GM23338 (cell line): ENCODE data around the gene DSCAML1. TPM values are rescaled to one million over a fixed set of nuclear protein-coding genes. Genes with fewer than 3 reads are reported as not detected.
"Not testable (repeated sequence)": the region's sequence is repeated elsewhere in the genome, so short reads cannot be mapped to it uniquely, and the experiment has no call there.

Source experiments
- ATAC-seq: fragments of 200-7000 bp; cut with Tn5 transposase; 3 replicates; pipeline ENCODE4 v1.9.1; 2020
- DNase-seq: peaks from one replicate; pipeline ENCODE4 v3.0.0-alpha.2; 2015; ENCODE audit warnings: low spot score
- H2AFZ ChIP-seq: fragments of 200-600 bp; sonication (generic); 2 replicates; pipeline ENCODE4 v1.8.0; 2016; ENCODE audit warnings: antibody characterized with exemption, mild to moderate bottlenecking, moderate library complexity
- H3F3A ChIP-seq: fragments of 200-600 bp; sonication (generic); replicated peaks from 2 replicates; pipeline ENCODE4 v1.8.0; 2017; ENCODE audit warnings: antibody characterized with exemption, mixed run types, low read depth
- H3K27ac ChIP-seq: fragments of 200-600 bp; sonication (generic); 2 replicates; pipeline ENCODE4 v1.6.1; 2016; ENCODE audit warnings: low read depth
- H3K27me3 ChIP-seq: fragments of 200-600 bp; sonication (generic); 2 replicates; pipeline ENCODE4 v1.8.0; 2016; ENCODE audit warnings: mild to moderate bottlenecking, mixed run types, moderate library complexity; ENCODE audit not compliant: insufficient read depth
- H3K36me3 ChIP-seq: fragments of 200-600 bp; sonication (generic); 2 replicates; pipeline ENCODE4 v1.8.0; 2016; ENCODE audit warnings: mild to moderate bottlenecking; ENCODE audit not compliant: insufficient read depth
- H3K4me1 ChIP-seq: fragments of 200-600 bp; sonication (generic); 2 replicates; pipeline ENCODE4 v1.8.0; 2016; ENCODE audit warnings: mild to moderate bottlenecking, moderate library complexity; ENCODE audit not compliant: insufficient read depth
- H3K4me2 ChIP-seq: fragments of 200-600 bp; sonication (generic); 2 replicates; pipeline ENCODE4 v1.7.1; 2017; ENCODE audit warnings: mixed run types
- H3K4me3 ChIP-seq: fragments of 200-600 bp; sonication (generic); 2 replicates; pipeline ENCODE4 v1.6.1; 2016; ENCODE audit warnings: mixed run types
- H3K79me2 ChIP-seq: fragments of 200-600 bp; sonication (generic); replicated peaks from 2 replicates; pipeline ENCODE4 v1.8.0; 2017; ENCODE audit warnings: mild to moderate bottlenecking; ENCODE audit not compliant: insufficient read depth
- H3K9me2 ChIP-seq: fragments of 200-600 bp; sonication (generic); 2 replicates; pipeline ENCODE4 v1.8.0; 2017; ENCODE audit not compliant: insufficient read depth
- H4K20me1 ChIP-seq: fragments of 200-600 bp; sonication (generic); replicated peaks from 2 replicates; pipeline ENCODE4 v1.8.0; 2017; ENCODE audit warnings: mild to moderate bottlenecking; ENCODE audit not compliant: insufficient read depth
- H3K27ac Mint-ChIP-seq: 2 replicates; pipeline ENCODE4 v1.8.0; 2020; ENCODE audit warnings: inconsistent platforms, mild to moderate bottlenecking, moderate library complexity, mixed read lengths
- H3K27me3 Mint-ChIP-seq: 3 replicates; pipeline ENCODE4 v1.8.0; 2022; ENCODE audit warnings: low read depth, mild to moderate bottlenecking, moderate library complexity, mixed read lengths, inconsistent platforms; ENCODE audit not compliant: insufficient read depth, poor library complexity
- H3K36me3 Mint-ChIP-seq: 3 replicates; pipeline ENCODE4 v1.8.0; 2021; ENCODE audit warnings: low read depth, mild to moderate bottlenecking, inconsistent platforms, moderate library complexity, mixed read lengths
- H3K4me1 Mint-ChIP-seq: 3 replicates; pipeline ENCODE4 v1.8.0; 2020; ENCODE audit warnings: mild to moderate bottlenecking, inconsistent platforms, mixed read lengths
- H3K4me3 Mint-ChIP-seq: 3 replicates; pipeline ENCODE4 v1.8.0; 2021; ENCODE audit warnings: moderate library complexity, mild to moderate bottlenecking, inconsistent platforms, mixed read lengths
- H3K9me3 Mint-ChIP-seq: 3 replicates; pipeline ENCODE4 v1.8.0; 2020; ENCODE audit warnings: moderate library complexity, mild to moderate bottlenecking, inconsistent platforms, mixed read lengths
- polyA plus RNA-seq: library from polyadenylated mRNA; unstranded; fragments of >200 nt; fragmentation: Nextera tagmentation; extraction: Ambion mirVana; gene quantifications from 2 replicates; pipeline ENCODE4 v1.2.1, GENCODE V29; 2016
- total RNA-seq: library from RNA; depleted of rRNA; stranded (reverse); fragments of >200 nt; shearing (Covaris generic); gene quantifications from 2 replicates; pipeline ENCODE4 v1.2.3, GENCODE V29; 2014
- TF ChIP-seq, protein P1 (sequence below): fragments of 250-450 bp; sonication (Bioruptor Pico); IDR thresholded peaks from 2 replicates; pipeline ENCODE4 v1.5.0; 2020; ENCODE audit warnings: mild to moderate bottlenecking, moderate library complexity

DSCAML1 gene
- total and polyA plus RNA-seq, 2 experiments from 2014 or later: 0.17 TPM; not detected in 1

DNA sequence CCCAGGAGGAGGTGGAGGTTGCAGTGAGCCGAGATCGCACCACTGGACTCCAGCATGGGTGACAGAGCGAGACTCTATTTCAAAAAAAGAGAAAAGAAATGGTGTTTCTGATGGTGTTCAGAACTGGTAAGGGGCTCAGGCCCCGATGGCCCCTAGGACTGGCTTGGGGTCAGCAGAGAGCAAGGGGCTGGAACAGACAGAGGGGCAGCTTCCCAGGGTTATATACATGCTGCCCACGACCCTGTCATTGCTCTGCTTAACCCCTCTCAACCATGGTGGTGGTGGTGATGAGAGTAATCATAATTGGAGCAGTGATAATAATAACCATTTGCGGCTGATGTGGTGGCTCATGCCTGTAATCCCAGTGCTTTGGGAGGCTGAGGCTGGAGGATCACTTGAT lies 390.0 kb downstream of the DSCAML1 start (continued):
- TF ChIP-seq, protein P1, sequence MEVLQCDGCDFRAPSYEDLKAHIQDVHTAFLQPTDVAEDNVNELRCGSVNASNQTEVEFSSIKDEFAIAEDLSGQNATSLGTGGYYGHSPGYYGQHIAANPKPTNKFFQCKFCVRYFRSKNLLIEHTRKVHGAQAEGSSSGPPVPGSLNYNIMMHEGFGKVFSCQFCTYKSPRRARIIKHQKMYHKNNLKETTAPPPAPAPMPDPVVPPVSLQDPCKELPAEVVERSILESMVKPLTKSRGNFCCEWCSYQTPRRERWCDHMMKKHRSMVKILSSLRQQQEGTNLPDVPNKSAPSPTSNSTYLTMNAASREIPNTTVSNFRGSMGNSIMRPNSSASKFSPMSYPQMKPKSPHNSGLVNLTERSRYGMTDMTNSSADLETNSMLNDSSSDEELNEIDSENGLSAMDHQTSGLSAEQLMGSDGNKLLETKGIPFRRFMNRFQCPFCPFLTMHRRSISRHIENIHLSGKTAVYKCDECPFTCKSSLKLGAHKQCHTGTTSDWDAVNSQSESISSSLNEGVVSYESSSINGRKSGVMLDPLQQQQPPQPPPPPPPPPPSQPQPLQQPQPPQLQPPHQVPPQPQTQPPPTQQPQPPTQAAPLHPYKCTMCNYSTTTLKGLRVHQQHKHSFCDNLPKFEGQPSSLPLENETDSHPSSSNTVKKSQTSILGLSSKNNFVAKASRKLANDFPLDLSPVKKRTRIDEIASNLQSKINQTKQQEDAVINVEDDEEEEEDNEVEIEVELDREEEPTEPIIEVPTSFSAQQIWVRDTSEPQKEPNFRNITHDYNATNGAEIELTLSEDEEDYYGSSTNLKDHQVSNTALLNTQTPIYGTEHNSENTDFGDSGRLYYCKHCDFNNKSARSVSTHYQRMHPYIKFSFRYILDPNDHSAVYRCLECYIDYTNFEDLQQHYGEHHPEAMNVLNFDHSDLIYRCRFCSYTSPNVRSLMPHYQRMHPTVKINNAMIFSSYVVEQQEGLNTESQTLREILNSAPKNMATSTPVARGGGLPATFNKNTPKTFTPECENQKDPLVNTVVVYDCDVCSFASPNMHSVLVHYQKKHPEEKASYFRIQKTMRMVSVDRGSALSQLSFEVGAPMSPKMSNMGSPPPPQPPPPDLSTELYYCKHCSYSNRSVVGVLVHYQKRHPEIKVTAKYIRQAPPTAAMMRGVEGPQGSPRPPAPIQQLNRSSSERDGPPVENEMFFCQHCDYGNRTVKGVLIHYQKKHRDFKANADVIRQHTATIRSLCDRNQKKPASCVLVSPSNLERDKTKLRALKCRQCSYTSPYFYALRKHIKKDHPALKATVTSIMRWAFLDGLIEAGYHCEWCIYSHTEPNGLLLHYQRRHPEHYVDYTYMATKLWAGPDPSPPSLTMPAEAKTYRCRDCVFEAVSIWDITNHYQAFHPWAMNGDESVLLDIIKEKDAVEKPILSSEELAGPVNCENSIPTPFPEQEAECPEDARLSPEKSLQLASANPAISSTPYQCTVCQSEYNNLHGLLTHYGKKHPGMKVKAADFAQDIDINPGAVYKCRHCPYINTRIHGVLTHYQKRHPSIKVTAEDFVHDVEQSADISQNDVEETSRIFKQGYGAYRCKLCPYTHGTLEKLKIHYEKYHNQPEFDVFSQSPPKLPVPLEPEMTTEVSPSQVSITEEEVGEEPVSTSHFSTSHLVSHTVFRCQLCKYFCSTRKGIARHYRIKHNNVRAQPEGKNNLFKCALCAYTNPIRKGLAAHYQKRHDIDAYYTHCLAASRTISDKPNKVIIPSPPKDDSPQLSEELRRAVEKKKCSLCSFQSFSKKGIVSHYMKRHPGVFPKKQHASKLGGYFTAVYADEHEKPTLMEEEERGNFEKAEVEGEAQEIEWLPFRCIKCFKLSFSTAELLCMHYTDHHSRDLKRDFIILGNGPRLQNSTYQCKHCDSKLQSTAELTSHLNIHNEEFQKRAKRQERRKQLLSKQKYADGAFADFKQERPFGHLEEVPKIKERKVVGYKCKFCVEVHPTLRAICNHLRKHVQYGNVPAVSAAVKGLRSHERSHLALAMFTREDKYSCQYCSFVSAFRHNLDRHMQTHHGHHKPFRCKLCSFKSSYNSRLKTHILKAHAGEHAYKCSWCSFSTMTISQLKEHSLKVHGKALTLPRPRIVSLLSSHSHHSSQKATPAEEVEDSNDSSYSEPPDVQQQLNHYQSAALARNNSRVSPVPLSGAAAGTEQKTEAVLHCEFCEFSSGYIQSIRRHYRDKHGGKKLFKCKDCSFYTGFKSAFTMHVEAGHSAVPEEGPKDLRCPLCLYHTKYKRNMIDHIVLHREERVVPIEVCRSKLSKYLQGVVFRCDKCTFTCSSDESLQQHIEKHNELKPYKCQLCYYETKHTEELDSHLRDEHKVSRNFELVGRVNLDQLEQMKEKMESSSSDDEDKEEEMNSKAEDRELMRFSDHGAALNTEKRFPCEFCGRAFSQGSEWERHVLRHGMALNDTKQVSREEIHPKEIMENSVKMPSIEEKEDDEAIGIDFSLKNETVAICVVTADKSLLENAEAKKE (CRISPR knock-in tag): no peak

- not testable (repeated sequence) for H3K27ac ChIP-seq, H3K9me2 ChIP-seq, H3K4me2 ChIP-seq, H3K79me2 ChIP-seq, H3K27ac Mint-ChIP-seq, ATAC-seq, DNase-seq, H3K4me1 ChIP-seq, H3K27me3 Mint-ChIP-seq, H3F3A ChIP-seq, H3K4me3 Mint-ChIP-seq, H3K27me3 ChIP-seq, H2AFZ ChIP-seq, H4K20me1 ChIP-seq, H3K4me3 ChIP-seq
- Mint-ChIP-seq H3K36me3 (peaks cover 70% of the 10 kb centered on the region), H3K9me3 (peaks cover 23% of the 10 kb centered on the region), H3K4me1 (peaks cover 13% of the 10 kb centered on the region; the same call in 2 of the 3 replicates)
- H3K36me3 ChIP-seq: peaks cover 17% of the 10 kb centered on the region
Measured at GRCh38 chr11:117405898-117406297, 391.1 kb downstream of the DSCAML1 start.

DNA sequence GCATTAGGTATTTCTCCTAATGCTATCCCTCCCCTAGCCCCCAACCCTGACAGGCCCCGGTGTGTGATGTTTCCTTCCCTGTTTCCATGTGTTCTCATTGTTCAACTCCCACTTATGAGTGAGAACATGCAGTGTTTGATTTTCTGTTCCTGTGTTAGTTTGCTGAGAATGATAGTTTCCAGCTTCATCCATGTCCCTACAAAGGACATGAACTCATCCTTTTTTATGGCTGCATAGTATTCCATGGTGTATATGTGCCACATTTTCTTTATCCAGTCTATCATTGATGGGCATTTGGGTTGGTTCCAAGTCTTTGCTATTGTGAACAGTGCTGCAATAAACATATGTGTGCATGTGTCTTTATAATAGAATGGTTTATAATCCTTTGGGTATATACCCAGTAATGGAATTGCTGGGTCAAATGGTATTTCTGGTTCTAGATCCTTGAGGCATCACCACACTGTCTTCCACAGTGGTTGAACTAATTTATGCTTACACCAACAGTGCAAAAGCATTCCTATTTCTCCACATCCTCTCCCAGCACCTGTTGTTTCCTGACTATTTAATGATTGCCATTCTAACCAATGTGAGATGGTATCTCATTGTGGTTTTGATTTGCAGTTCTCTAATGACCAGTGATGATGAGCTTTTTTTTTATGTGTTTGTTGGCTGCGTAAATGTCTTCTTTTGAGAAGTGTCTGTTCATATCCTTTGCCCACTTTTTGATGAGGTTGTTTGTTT lies 397.7 kb downstream of the DSCAML1 start:
- Mint-ChIP-seq H3K9me3 (peaks cover 35% of the 10 kb centered on the region), H3K36me3 (peaks cover 81% of the 10 kb centered on the region)
- not testable (repeated sequence) for H3K79me2 ChIP-seq, H3K9me2 ChIP-seq, DNase-seq, H3K4me1 ChIP-seq, H4K20me1 ChIP-seq, H3K4me2 ChIP-seq, H3F3A ChIP-seq, H3K27me3 Mint-ChIP-seq, H2AFZ ChIP-seq, H3K27me3 ChIP-seq, H3K27ac Mint-ChIP-seq, H3K4me1 Mint-ChIP-seq, H3K4me3 Mint-ChIP-seq, H3K27ac ChIP-seq, ATAC-seq, H3K4me3 ChIP-seq
- peaks cover 34% of the 10 kb centered on the region for H3K36me3 ChIP-seq

DNA sequence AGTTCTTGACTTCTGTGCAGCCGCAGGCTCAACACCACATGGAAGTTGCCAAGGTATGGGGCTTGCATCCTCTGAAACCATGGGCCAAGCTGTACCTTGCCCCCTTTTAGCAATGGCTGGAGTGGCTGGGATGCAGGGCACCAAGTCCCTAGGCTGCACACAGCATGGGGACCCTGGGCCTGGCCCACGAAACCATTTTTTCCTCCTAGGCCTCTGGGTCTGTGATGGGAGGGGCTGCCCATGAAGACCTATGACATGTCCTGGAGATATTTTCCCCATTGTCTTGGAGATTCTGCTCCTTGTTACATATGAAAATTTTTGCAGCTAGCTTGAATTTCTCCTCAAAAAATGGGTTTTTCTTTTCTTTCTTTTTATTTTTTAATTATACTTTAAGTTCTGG lies 398.4 kb downstream of the DSCAML1 start:
- H3K27me3 ChIP-seq, H3F3A ChIP-seq, H3K79me2 ChIP-seq, H3K4me3 ChIP-seq, ATAC-seq, H3K4me2 ChIP-seq, H4K20me1 ChIP-seq, H2AFZ ChIP-seq, H3K27ac Mint-ChIP-seq, H3K4me1 Mint-ChIP-seq, H3K27ac ChIP-seq, DNase-seq, H3K4me1 ChIP-seq, H3K4me3 Mint-ChIP-seq, H3K27me3 Mint-ChIP-seq, H3K9me2 ChIP-seq: not testable (repeated sequence)
- Mint-ChIP-seq H3K36me3 (peaks cover 76% of the 10 kb centered on the region), H3K9me3 (peaks cover 35% of the 10 kb centered on the region)
- peaks cover 31% of the 10 kb centered on the region for H3K36me3 ChIP-seq
